GM21381 (cell line): ENCODE measurements around the gene ABCD3.
"Not testable (repeated sequence)": the region's sequence is repeated elsewhere in the genome, so short reads cannot be mapped to it uniquely, and the experiment has no call there.

ENCODE experiments used
- ATAC-seq: cut with Tn5 transposase; IDR thresholded peaks from one replicate; pipeline ENCODE4 v1.9.1; 2021; ENCODE audit warnings: mild to moderate bottlenecking, moderate library complexity; ENCODE audit not compliant: unreplicated experiment

The ABCD3 gene

GRCh38 chr1:94448741-94449140 lies 30.6 kb downstream of the ABCD3 start:
- ATAC-seq = not testable (repeated sequence)

- ATAC-seq = no peak
Observed at GRCh38 chr1:94456736-94457135, 38.5 kb downstream of the ABCD3 start.

GRCh38 chr1:94462606-94463005 lies 44.4 kb downstream of the ABCD3 start:
- no peak for ATAC-seq

GRCh38 chr1:94463056-94463764 lies 45.0 kb downstream of the ABCD3 start:
- ATAC-seq = no peak

- no peak for ATAC-seq
Observed at GRCh38 chr1:94463765-94464330, 45.7 kb downstream of the ABCD3 start.

- ATAC-seq = no peak
Observed at GRCh38 chr1:94468708-94469107, 50.5 kb downstream of the ABCD3 start.

- no peak for ATAC-seq
Observed at GRCh38 chr1:94471271-94471670, 53.1 kb downstream of the ABCD3 start.

- ATAC-seq = no peak
Observed at GRCh38 chr1:94475232-94475631, 57.0 kb downstream of the ABCD3 start.

- ATAC-seq = no peak
Observed at GRCh38 chr1:94479682-94480081, 61.5 kb downstream of the ABCD3 start.

GRCh38 chr1:94481473-94481933 lies 63.3 kb downstream of the ABCD3 start:
- peak; percentile 96 for ATAC-seq

- ATAC-seq = no peak
Observed at GRCh38 chr1:94486990-94487389, 68.8 kb downstream of the ABCD3 start.

GRCh38 chr1:94490556-94490955 lies 72.4 kb downstream of the ABCD3 start:
- ATAC-seq = no peak

- no peak for ATAC-seq
Observed at GRCh38 chr1:94496076-94496755, 78.0 kb downstream of the ABCD3 start.

- ATAC-seq = no peak
Observed at GRCh38 chr1:94501426-94501825, 83.2 kb downstream of the ABCD3 start.

- no peak for ATAC-seq
Observed at GRCh38 chr1:94501935-94502334, 83.7 kb downstream of the ABCD3 start.

- no peak for ATAC-seq
Observed at GRCh38 chr1:94503153-94503552, 85.0 kb downstream of the ABCD3 start.

- ATAC-seq = no peak
Observed at GRCh38 chr1:94504601-94505000, 86.4 kb downstream of the ABCD3 start.

GRCh38 chr1:94512816-94513215 lies 94.6 kb downstream of the ABCD3 start:
- ATAC-seq = no peak

- ATAC-seq = no peak
Observed at GRCh38 chr1:94514095-94514727, 96.0 kb downstream of the ABCD3 start.

GRCh38 chr1:94515296-94515947 lies 97.2 kb downstream of the ABCD3 start:
- no peak for ATAC-seq

GRCh38 chr1:94519351-94519750 lies 101.2 kb downstream of the ABCD3 start:
- ATAC-seq = no peak
